ENCODE results near the gene BBS9.

Gene BBS9

DNA sequence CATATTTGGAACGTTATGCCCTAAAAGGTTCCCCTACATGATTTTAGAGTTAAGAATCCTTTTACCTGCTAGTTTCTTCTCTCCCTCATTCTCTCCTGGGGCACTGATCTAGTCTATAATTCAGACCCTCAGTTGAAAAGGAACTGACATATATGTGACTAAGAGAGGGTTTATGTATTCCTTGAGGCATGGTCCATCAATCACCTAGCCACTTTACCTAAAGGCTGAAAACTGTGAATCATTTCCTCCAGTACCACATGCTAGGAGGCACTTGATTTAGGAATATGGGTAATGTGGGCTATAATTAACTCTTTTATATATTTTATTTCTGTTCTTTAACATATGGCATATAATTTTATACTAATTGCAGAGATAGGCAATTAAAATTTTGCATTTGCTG is 303.5 kb downstream of the BBS9 start:
- Histone ChIP-seq H4K20me1 (ENCODE audit: insufficient read depth, low read length) (no peaks in the 10 kb centered on the region), H3K27ac (ENCODE audit: low read length) (no peak overlapping the region), H3K79me2 (ENCODE audit: low read length) (no peaks in the 10 kb centered on the region), H3K27me3 (replicated peaks; ENCODE audit: insufficient read depth, low read length) (no peaks in the 10 kb centered on the region), H3F3A (ENCODE audit: insufficient read depth, low read length) (no peaks in the 10 kb centered on the region), H2AFZ (ENCODE audit: low read length) (no peak overlapping the region), H3K9me3 (replicated peaks; ENCODE audit: insufficient read depth, low read length) (no peaks in the 10 kb centered on the region), H3K9ac (ENCODE audit: low read length) (no peak overlapping the region), H3K4me3 (ENCODE audit: low read length) (no peak overlapping the region), H3K9me2 (replicated peaks; ENCODE audit: insufficient read depth, low read length) (no peaks in the 10 kb centered on the region), H3K36me3 (replicated peaks; ENCODE audit: insufficient read depth, low read length) (no peaks in the 10 kb centered on the region), H3K4me2 (ENCODE audit: low read depth, low read length) (no peak overlapping the region), H3K4me1 (ENCODE audit: low read length) (no peaks in the 10 kb centered on the region)
- TF ChIP-seq, protein P1, sequence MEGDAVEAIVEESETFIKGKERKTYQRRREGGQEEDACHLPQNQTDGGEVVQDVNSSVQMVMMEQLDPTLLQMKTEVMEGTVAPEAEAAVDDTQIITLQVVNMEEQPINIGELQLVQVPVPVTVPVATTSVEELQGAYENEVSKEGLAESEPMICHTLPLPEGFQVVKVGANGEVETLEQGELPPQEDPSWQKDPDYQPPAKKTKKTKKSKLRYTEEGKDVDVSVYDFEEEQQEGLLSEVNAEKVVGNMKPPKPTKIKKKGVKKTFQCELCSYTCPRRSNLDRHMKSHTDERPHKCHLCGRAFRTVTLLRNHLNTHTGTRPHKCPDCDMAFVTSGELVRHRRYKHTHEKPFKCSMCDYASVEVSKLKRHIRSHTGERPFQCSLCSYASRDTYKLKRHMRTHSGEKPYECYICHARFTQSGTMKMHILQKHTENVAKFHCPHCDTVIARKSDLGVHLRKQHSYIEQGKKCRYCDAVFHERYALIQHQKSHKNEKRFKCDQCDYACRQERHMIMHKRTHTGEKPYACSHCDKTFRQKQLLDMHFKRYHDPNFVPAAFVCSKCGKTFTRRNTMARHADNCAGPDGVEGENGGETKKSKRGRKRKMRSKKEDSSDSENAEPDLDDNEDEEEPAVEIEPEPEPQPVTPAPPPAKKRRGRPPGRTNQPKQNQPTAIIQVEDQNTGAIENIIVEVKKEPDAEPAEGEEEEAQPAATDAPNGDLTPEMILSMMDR (IDR thresholded peaks at IDR 0.05; ENCODE audit: low read length) = no peak
- TF ChIP-seq EZH2 (optimal IDR thresholded peaks at IDR 0.05; ENCODE audit: low read depth, low read length) (no peak), EZH2phosphoT487 (IDR thresholded peaks at IDR 0.05; ENCODE audit: low read length) (no peak)
- no peak for DNase-seq

GRCh38 chr7:33433357-33433756 is 304.0 kb downstream of the BBS9 start:
- TF ChIP-seq EZH2 (optimal IDR thresholded peaks at IDR 0.05; ENCODE audit: low read depth, low read length) (no peak), EZH2phosphoT487 (IDR thresholded peaks at IDR 0.05; ENCODE audit: low read length) (no peak)
- TF ChIP-seq, protein P1 (IDR thresholded peaks at IDR 0.05; ENCODE audit: low read length) = no peak
- Histone ChIP-seq H3K4me3 (ENCODE audit: low read length) (no peak overlapping the region), H3K9ac (ENCODE audit: low read length) (no peak overlapping the region), H3K79me2 (ENCODE audit: low read length) (no peaks in the 10 kb centered on the region), H4K20me1 (ENCODE audit: insufficient read depth, low read length) (no peaks in the 10 kb centered on the region), H2AFZ (ENCODE audit: low read length) (no peak overlapping the region), H3K4me2 (ENCODE audit: low read depth, low read length) (no peak overlapping the region), H3F3A (ENCODE audit: insufficient read depth, low read length) (no peaks in the 10 kb centered on the region), H3K9me3 (replicated peaks; ENCODE audit: insufficient read depth, low read length) (no peaks in the 10 kb centered on the region), H3K9me2 (replicated peaks; ENCODE audit: insufficient read depth, low read length) (no peaks in the 10 kb centered on the region), H3K27ac (ENCODE audit: low read length) (no peak overlapping the region), H3K27me3 (replicated peaks; ENCODE audit: insufficient read depth, low read length) (no peaks in the 10 kb centered on the region), H3K4me1 (ENCODE audit: low read length) (no peaks in the 10 kb centered on the region), H3K36me3 (replicated peaks; ENCODE audit: insufficient read depth, low read length) (no peaks in the 10 kb centered on the region)
- DNase-seq = no peak

DNA sequence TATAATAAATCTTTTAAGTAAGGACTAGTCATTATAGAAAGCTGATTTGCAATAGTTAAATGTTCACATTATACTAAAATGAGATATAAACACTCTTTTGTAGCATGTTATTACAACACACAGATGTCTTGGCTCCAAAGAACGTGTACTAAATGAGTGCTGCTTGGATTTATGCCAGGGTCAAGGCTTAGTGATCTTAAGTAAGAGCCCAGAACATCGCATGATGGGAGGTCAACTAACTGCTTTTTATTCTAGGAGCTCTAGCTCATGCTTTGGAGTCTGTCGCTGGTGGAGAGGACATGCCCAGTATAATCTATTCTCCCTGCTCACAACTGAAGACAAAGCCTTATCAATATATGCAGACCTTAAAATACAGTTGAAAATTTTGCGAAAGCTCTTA is 315.1 kb downstream of the BBS9 start:
- Histone ChIP-seq H3K27me3 (replicated peaks; ENCODE audit: insufficient read depth, low read length) (no peaks in the 10 kb centered on the region), H2AFZ (ENCODE audit: low read length) (no peak overlapping the region), H3K36me3 (replicated peaks; ENCODE audit: insufficient read depth, low read length) (no peaks in the 10 kb centered on the region), H3K4me3 (ENCODE audit: low read length) (no peak overlapping the region), H3K4me1 (ENCODE audit: low read length) (no peaks in the 10 kb centered on the region), H3K27ac (ENCODE audit: low read length) (no peak overlapping the region), H4K20me1 (ENCODE audit: insufficient read depth, low read length) (no peaks in the 10 kb centered on the region), H3K79me2 (ENCODE audit: low read length) (no peaks in the 10 kb centered on the region), H3F3A (ENCODE audit: insufficient read depth, low read length) (no peaks in the 10 kb centered on the region), H3K9me3 (replicated peaks; ENCODE audit: insufficient read depth, low read length) (no peaks in the 10 kb centered on the region), H3K9ac (ENCODE audit: low read length) (no peak overlapping the region), H3K9me2 (replicated peaks; ENCODE audit: insufficient read depth, low read length) (no peaks in the 10 kb centered on the region), H3K4me2 (ENCODE audit: low read depth, low read length) (no peak overlapping the region)
- DNase-seq = no peak
- TF ChIP-seq EZH2phosphoT487 (IDR thresholded peaks at IDR 0.05; ENCODE audit: low read length) (no peak), EZH2 (optimal IDR thresholded peaks at IDR 0.05; ENCODE audit: low read depth, low read length) (no peak)
- TF ChIP-seq, protein P1 (IDR thresholded peaks at IDR 0.05; ENCODE audit: low read length) = no peak
